Activated CD4-positive, alpha-beta T cell treated with anti-CD3 and anti-CD28 coated beads, Interleukin-10, Interleukin-2, amounts not matched to agents 100 ng/mL and 50 ng/mL, durations not matched to agents 16 hours and 8 hours (primary cell): ENCODE measurements around the gene PCDH9.

Source experiments
- DNase-seq: peaks from one replicate; pipeline ENCODE4 v3.0.0-alpha.2; 2020

PCDH9 gene

DNA sequence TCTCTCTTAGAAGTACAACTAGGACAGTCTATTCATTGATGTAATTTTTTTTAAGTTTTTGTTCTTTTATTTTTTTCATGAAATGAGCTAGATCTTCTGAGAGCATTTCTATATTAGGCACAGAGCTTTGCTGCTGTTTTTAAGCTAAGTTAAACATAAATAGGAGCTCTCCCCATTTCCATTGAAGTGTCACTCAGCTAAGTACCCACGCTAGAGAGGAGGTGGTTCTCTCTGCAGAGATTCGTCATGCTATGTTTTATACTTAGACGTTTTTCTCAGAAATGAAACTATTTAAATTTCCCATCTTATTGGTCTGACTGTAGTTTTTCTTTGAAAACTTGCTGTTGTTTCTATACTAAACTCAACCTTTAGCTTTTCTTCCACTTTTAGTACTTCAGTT lies 271.5 kb downstream of the PCDH9 start:
- no peak for DNase-seq

DNA sequence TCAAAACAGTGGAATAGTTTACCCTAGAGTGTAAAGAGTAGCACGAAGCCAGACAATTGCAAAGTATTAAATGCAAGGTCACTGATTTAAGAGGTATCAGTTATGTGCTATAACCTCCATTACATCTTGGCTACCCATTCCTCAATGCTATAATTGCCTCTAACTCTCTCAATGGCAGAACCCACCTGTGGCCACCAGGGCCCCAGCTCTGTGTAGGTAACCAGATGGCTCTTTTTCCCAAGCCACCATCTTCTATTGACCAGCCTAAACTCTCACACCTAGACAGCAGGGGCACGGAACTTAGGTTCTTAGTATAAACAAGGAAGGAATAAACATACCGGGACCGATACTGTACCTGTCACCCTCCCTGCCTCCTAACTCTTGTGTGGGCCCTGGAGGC lies 277.6 kb downstream of the PCDH9 start:
- no peak for DNase-seq

DNA sequence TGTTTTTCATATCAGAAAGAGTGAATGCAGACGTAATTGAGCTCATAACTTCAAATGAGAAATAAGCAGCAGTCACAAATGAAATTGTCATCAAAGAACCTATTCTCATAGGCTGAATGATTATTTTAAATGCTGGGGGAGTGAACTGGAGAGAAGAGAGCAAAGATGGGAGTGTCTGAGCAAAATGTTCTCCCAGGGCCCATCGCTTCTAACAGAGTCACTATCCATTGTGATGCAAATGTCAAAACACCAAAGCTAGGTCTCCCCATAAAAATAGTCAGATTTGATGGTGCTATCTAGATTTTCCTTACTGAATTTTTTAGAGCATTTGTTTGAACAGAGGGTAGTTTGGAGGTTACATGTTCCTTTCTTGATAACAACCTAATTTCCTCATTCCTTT lies 278.7 kb downstream of the PCDH9 start:
- DNase-seq, result no peak

DNA sequence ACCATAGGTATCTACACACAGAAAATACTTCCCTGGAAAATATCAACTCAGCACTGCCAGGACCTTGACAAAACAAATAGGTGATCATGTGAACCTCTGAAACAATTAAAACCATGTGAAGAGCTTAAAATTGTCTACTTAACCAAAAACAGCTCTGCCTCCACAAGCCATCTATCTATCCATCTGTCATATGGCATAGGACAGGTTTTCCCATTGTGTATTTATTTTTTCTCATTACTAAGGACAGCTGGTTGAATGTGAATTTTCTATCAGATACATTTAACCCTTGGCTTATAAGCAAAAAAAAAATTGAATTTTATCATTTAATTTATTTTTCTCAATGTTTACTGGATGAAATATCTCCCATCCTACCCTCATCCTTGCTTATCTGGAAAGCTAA lies 279.5 kb downstream of the PCDH9 start:
- DNase-seq, result no peak

DNA sequence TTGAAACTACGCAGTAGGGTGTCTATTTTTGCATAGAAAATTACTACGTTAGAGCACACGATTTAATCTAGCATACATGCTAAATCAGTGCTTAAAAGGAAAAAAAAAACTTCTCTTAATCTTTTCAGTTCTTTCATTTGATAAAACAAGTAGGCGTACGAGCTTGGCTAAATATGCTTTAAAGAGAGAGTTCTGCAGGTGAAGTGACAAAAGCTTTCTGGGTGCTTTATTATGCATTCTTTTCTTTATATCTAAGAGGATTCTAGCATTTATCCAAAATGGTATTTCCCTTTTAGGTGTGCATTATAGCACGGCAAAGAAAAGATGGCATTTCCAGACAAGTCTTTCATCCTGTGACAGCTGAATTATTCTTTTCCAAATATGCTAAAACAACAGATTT lies 281.2 kb downstream of the PCDH9 start:
- DNase-seq, result no peak

DNA sequence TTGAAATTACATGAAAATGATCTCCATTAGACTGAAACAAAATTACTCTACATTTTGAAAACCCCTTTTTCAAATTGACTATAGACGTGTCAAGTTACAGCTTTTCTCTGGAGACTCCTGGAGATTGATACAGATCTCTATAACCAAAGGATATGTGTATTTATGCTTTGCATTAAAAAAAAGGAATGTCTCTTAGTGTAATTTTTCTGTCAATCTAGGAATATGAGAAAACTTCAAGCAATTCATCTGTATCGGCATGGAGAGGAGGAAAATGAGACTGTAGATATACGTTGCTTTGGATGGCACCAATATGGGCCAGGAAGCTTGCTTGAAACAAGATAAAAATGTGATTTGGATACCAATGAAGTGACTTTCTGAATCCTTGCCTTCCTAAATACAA lies 286.6 kb downstream of the PCDH9 start:
- DNase-seq, result no peak

DNA sequence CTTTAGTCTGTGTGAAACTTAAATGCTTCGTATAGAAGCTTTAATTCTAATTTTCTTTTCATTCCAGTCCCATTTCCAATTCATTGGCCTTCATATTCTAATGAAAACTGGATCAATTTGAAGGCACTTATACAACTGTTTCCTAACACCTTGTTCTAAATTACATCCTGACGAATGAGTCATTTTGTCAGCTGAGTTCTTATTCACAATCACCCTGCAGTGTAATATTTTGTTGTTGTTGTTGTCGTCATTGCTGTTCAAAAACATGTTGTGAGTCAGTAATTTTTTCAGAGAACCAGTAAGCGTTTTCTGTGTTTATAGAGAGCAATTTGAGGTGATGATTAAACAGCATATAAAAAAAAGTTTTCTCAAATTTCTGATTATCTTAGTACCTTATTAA lies 290.0 kb downstream of the PCDH9 start:
- DNase-seq, result no peak

DNA sequence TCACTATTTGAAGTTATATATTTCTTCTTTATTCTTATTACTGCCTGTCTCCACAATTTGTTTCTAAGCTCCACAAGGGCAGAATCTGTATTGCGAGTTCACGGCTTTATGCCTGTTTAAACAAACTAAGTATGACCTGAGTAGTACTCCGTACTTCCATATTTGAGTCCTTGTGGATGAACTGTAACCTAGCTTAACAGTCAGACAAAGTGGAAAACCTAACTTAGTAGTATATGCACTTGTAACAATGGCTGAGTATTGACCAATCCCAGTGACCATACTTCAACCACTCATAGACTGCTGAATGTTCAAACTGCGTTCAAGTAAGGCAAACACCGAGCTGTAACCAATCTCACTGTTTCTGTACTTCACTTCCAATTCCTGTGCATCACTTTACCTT lies 292.7 kb downstream of the PCDH9 start:
- DNase-seq, result no peak

DNA sequence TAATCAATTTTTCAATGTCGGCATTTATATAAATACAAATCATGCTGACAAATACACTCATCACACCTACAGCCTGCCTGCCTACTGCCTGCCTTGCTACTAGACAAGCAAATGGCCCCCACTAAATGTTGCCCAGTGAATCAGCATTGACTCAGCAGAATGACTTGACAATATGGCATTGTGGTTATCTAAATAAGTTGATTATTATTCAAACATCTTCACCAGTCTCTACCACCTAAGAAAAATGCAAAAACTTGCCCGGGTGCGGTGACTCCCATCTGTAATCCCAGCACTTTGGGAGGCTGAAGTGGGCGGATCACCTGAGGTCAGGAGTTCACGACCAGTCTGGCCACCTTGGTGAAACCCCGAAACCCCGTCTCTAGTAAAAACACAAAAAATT lies 296.1 kb downstream of the PCDH9 start:
- no peak for DNase-seq

DNA sequence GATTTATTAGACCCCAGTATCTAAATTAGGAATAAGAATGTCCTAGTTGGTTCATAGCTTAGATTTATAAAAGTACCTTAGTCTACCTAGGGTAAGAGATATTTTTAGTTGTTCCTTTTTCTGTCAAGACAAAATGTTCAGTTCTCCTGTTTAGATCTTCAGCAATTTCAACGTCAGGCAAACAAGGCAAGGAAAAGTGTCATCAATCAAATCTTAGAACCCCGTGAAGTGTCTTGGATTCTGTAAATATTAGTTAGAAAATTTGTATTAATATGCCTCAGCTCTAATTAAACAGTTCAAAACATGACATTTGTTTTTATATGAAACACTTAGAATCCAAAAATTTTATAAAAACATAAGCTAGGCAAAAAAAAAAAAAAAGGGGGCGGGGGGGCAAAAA lies 296.6 kb downstream of the PCDH9 start:
- DNase-seq, result no peak

DNA sequence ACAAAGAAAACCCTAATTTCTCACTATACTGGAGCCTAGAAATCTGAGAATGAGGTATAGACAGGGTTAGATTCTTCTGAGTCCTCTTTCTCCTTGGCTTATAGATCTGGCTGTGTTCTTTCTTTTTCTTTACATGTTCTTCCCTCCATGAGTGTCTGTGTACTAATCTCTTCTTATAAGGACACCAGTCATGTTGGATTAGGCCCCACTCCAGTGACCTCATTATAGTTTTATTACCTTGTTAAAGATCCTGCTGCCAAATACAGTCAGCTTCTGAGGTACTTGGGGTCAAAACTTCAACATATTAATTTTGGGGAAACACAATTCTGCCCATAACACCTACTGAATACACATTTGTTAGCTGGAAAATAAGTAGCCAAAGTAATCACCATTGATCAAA lies 302.6 kb downstream of the PCDH9 start:
- DNase-seq, result no peak

DNA sequence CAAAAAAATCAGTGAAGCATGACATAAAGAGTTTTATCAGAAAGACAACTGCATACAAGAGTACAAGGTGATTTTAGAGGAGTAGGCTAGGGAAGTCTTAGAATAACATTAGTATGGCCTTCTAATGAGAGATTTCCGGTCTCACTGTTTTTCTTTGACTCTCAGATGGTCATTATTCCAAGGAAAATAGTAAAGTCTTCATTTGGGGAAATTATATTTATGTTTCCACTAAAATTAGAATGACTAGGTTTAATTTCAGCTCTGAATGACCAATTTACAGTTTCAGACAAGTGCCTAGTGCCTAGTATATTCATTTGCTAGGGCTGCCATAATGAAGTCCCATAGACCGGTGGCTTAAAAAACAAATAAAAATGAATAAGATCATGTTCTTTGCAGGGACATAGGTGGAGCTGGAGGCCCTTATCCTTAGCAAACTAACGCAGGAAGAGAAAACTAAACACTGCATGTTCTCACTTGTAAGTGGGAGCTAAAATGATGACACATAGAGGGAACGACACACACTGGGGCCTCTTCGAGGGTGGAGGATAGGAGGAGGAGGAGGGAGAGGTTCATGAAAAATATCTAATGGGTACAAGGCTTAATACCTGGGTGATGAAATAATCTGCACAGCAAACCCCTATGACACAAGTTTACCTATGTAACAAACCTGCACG lies 303.1 kb downstream of the PCDH9 start:
- DNase-seq, result no peak

DNA sequence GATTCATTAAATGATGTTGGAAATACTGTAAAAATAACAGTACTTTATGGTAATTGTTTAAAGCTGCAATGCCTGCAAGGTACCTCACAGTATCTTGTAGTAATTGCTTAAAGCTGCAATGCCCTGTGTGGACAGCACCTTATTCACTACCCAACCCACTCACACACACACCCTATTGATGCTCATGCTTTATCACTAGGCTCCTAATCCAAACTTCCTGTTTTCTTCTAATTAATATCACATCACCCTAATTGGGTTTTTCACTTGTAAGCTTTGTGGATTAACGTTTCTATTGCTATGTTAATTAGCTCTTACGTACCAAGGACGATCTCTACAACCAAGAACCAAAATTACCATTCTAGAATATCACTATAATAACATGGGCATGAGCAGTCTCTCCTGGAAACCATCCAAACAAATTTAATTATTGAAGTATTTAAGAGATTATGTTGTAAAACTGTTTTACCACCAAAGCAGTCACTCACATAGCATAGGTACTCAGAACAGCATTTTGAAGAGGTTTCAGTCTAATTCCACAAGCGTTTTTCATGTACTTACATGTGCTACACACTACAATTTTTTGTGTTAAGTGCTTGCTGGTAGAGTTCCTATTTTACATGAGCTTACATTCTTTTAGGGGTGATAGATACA lies 303.8 kb downstream of the PCDH9 start:
- DNase-seq, result no peak

DNA sequence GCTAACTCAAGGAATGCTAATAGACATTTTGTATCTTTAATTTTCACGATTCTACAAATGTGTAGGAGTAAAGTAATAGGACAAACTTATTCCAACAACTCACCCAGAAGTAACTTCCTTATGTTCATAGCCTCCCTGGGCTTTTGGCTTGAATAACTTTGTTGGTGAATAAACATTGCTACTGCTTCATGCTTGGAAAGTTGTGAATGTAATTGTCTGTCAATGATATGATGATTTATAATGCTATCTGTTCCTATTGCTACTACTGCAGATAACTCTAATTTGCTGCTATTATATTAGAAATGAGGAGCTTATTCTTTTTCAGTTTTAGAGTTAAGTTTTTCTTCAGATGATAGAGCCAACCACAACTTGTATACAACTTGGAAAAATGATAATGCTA lies 307.7 kb downstream of the PCDH9 start:
- no peak for DNase-seq

DNA sequence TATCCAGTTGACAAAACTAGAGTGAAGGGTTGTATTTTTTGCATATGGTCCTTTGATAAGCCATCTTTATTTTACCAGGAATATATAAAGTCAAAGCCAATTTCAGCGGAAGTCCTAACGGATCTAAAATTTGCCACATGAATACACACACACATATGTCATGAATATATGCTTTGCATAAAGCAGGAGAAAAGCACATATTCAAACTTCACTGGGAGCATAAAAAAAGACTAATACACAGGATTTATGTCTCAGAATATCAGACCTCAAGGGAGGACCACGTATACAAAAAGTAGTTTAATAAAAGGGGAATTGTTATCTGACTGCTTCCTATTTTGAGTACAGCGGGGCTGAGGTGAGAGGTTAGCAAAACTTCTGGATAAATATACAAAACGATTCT lies 308.7 kb downstream of the PCDH9 start:
- no peak for DNase-seq

DNA sequence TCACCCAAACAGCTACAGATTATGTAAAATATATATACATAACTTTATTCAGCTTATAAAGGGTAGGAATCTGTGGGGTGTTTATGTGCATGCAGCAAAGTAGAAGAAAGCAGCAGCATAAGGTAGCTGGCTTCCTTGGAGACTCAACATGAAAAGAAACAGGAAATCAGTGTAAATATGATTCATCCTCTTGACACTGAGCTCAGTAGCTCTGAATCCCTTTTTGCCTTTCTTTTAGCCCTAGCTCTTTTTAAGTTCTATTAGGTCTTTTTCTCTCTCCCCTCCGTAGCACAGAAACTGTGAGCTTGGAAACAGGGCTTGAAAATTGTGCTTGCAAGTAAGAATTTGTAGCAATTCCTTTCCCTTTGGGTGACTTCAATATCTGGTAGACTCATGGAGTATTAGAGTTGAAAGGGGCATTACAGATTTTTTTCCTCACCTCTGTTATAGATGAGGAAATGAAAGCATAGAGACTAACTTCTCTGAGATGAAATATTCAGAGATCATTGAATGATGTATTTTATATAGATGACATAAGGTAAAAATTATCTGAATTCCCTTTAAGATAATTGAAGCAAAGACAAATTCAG lies 314.4 kb downstream of the PCDH9 start:
- no peak for DNase-seq

DNA sequence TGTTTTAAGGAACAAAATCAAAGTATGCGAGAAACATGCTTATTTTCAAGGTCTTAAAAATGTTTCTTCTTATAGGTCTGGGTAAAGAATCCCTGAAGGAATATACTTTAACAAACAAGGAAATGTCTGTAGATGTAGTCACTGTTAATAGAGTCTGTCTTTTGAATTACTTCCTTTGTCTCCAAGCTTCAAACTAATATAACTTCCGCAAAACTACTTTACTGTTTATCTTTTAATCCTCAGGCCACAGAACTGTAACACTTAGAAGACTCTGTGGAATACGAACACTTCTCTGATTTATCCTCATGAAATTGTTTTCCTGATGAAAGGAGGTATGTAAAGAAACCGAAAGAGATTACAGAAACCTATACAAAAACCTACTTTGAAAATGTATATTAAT lies 316.0 kb downstream of the PCDH9 start:
- no peak for DNase-seq

DNA sequence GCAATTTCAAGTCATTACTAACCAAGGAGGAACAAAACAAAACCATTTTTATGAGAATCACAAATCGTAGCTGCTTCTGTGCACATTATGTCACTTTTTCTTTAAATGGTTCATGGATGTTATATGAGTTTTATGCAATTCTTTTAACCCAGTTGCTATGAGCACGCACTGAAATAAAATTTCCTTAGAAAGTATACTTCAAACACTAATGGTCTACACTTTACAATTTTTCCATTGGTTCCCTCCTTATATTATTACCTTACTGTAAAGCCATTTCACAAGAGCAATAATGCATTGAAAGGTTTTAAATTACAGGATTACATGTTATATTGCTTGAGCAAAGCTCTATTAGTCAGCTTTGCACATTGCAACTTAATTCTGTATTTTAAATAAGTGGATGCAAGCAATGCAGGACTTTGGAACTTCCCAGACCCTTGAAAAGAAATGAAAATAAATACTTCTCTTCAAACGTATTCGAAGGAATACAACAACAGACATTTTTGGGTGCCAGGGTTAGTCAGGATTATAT lies 318.7 kb downstream of the PCDH9 start:
- DNase-seq, result no peak

DNA sequence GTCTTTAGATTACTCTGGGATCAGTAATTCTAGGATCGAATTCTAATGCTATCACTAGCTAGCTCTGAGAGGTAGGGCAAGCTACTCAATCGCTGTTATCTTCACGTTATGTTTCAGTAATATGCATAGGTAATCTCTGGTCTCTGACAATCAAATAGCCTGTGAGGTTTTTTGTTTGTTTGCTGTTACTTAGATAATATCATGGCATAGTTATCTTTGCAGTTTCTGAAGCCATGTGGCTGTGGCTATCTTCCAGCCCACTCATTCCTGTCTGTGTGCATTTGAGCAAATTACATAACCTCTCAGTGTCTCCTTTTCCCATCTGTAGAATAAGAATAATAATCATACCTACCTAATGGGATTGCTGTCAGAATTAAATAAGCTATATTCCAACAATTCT lies 330.2 kb downstream of the PCDH9 start:
- no peak for DNase-seq

DNA sequence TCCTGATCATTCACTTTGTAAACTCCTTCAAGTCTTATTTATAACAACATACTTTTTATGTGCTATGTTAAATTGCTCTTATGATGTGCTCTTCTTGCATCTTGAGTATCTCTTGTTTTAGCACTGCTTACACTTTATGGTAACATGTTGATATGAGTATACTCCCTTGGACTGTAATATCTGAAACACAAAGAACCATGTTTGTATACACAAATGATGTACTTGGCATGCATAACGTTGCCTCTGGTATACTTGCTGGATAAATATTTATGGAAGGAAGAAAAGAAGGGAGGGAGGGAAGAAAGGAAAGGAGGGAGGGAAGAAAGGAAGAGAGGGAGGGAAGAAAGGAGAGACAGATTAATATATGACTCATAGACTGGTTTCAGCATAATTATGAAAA lies 333.2 kb downstream of the PCDH9 start:
- DNase-seq, result no peak

DNA sequence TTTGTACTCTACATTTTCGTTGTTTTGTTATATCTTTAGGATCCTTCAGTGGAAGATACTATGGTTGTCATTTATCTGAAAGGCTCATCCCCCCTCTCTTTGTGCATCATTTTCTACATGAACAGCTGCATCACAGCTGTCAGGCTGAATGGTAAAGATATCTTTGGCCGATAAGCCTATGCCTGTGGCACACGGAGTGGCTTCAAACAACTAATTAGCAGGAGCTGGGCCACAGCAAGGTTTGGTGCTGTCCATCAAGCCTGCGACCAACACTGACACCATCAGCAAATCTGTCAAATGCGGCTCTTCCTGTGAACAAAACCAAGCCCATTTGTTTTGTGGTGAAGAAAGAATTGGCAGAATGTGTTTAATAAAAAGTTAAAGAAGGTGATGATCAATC lies 334.4 kb downstream of the PCDH9 start:
- no peak for DNase-seq

DNA sequence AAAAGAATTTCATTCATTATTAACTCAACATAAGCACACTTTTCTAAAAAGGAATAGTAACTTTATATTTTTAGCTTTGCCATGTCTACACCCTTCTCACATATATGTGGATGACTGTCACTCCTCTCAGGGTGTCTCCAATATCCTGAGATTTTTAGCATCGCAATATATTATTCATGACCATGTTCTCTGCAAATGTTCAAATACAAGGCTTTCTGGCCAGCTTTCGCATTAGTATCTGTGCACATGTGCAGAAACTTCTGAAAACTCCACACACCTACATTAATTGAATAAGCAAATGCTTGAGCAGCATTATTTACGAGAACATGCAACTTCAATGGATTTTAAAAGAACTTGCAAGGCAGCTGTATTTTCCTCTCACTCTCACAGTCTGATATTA lies 334.8 kb downstream of the PCDH9 start:
- no peak for DNase-seq

DNA sequence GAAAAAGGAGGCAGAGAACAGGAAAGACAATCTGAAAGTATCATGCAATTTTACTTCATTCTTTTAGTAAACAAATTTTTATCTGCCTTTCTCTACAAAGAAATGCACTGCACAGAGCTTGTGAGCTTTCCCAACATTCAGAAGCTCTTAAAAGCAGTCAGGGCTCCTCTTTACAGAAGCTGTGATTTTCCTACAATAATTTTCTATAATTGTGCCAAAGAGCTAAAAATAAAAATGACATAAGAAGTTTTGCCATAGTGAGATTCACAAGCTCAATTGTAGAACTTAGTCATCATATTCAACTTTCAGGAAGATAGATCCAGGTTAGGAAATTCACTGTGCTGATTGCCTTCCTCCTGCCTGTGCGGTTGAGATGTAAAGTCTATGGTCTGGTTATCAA lies 341.4 kb downstream of the PCDH9 start:
- no peak for DNase-seq

DNA sequence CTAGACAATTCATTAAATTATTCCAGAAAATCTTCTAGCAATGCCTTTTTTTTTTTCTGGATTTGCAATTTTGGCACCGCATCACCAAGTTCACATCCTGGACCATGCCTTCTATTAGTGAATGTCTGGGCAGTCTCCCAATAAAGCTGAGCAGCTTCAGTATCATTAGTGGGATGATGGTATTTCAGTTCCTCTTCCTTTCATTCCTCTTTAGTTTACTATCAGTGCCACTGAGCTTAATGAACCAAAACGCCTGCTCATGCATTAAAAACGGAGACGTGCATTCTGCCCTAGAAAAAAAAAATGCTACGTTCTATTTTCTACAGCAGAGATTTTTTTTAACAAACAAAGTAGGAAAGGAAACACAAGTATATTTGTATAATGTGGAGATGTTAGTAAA lies 343.0 kb downstream of the PCDH9 start:
- no peak for DNase-seq

DNA sequence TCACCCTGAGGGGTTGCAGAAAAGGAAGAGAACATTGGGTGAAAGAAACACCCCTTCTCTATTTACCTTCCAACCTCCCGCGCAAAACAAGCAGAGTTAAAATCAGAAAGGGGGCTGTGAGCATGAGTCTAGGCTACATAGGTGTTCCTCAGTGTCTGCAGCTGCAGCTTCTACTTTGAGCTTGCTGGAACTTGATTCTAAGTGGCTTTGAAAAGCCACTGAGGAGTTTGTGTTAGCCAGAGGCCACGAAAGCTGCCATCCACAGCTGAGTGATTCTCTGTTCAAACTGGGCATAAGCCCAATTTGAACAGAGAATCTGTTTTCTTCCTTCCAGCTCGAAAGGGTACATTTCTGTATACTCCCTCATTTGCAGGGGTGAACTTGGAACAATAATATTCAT lies 343.9 kb downstream of the PCDH9 start:
- DNase-seq, result no peak
